WTC11 (cell line): ENCODE measurements around the gene C1QTNF12.

ENCODE experiments used
- AFF4 ChIP-seq: sonication (generic); formaldehyde crosslinking; IDR thresholded peaks from 2 replicates; pipeline ENCODE4 v1.8.1; 2023; ENCODE audit warnings: mild to moderate bottlenecking, missing genetic modification reagents, borderline replicate concordance
- CBFB ChIP-seq: sonication (generic); formaldehyde crosslinking; IDR thresholded peaks from 2 replicates; pipeline ENCODE4 v1.8.1; 2022; ENCODE audit warnings: mild to moderate bottlenecking, low read depth, missing genetic modification reagents
- CTCF ChIP-seq: fragments of 200-600 bp; IDR thresholded peaks from 2 replicates; pipeline ENCODE4 v1.8.0; 2022; ENCODE audit warnings: antibody characterized with exemption
- ETV6 ChIP-seq: sonication (generic); formaldehyde crosslinking; IDR thresholded peaks from 2 replicates; pipeline ENCODE4 v1.8.1; 2022; ENCODE audit warnings: mild to moderate bottlenecking, missing genetic modification reagents
- FOXP4 ChIP-seq: sonication (generic); formaldehyde crosslinking; IDR thresholded peaks from 2 replicates; pipeline ENCODE4 v1.8.0; 2022; ENCODE audit warnings: mild to moderate bottlenecking, missing genetic modification reagents
- JAZF1 ChIP-seq: fragments of 250-450 bp; sonication (Bioruptor Pico); IDR thresholded peaks from 2 replicates; pipeline ENCODE4 v1.9.0; 2021; ENCODE audit warnings: moderate library complexity, mild to moderate bottlenecking, inconsistent platforms
- ZNF121 ChIP-seq: sonication (generic); formaldehyde crosslinking; IDR thresholded peaks from 2 replicates; pipeline ENCODE4 v1.8.0; 2023; ENCODE audit warnings: missing genetic modification reagents
- ZNF317 ChIP-seq: sonication (generic); formaldehyde crosslinking; IDR thresholded peaks from 2 replicates; pipeline ENCODE4 v1.8.1; 2023; ENCODE audit warnings: low read depth, mild to moderate bottlenecking, moderate library complexity, missing genetic modification reagents, borderline replicate concordance
- ZNF425 ChIP-seq: fragments of 250-450 bp; sonication (Bioruptor Pico); conservative IDR thresholded peaks from 2 replicates; pipeline ENCODE4 v1.9.0; 2021; ENCODE audit warnings: mild to moderate bottlenecking

- no peak for TF ChIP-seq CTCF
- no peak for TF ChIP-seq ETV6 (CRISPR knock-in tag)
- TF ChIP-seq CBFB (CRISPR knock-in tag): no peak
- TF ChIP-seq JAZF1 (CRISPR knock-in tag): no peak
- TF ChIP-seq FOXP4 (CRISPR knock-in tag): no peak
- no peak for TF ChIP-seq ZNF121 (CRISPR knock-in tag)
- no peak for TF ChIP-seq AFF4 (CRISPR knock-in tag)
- no peak for TF ChIP-seq ZNF425 (CRISPR knock-in tag)
- TF ChIP-seq ZNF317 (CRISPR knock-in tag): no peak
Observed at GRCh38 chr1:1218524-1219200, 27.9 kb downstream of the C1QTNF12 start.
